Right forelimb (tissue), 1 donor: Measurements from ENCODE around the gene GNPTAB.
"Not testable (repeated sequence)": the region's sequence is repeated elsewhere in the genome, so short reads cannot be mapped to it uniquely, and the experiment has no call there.

Source experiments
- DNase-seq: peaks from one replicate; pipeline ENCODE4 v3.0.0-alpha.2; 2018

Gene GNPTAB

DNA sequence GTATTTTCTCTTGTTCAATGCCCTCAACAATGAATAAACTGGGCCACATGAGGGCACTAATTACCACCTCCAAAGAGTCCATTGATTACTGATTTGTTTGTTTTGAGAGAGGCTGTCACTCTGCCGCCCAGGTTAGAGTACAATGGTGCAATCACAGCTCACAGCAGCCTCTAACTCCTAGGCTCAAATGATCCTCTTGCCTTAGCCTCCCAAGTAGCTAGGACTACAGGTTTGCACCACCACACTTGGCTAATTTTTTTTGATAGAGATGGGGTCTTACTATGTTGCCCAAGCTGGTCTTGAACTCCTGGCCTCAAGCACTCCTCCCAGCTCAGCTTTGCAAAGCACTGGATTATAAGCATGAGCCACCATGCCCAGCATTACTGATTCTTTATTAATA, 63.2 kb downstream of the GNPTAB start:
- no peak for DNase-seq

- no peak for DNase-seq
These were observed 66.5 kb downstream of the GNPTAB start for GRCh38 chr12:101764051-101764792.

GRCh38 chr12:101763246-101763931, 67.4 kb downstream of the GNPTAB start:
- no peak for DNase-seq

DNA sequence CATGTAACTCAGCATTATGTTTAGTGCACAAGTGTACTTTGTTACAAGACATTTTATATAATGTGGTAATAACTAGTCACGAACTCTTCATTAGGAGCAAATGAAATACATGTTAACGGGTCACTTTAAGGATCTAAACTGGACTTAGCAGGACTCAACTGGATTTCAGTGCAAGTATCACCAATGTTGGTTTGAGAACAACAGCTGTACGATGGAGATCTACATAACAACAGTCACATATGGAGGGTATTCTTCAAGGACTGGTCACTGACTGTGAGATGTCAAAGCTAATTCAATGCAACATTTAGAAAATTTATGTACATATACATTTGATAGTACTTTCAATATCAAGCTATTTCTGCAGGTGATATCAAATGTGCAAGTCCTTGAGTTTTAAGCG, 69.0 kb downstream of the GNPTAB start:
- DNase-seq = no peak

- no peak for DNase-seq
These were observed 69.4 kb downstream of the GNPTAB start for GRCh38 chr12:101761350-101761749.

DNA sequence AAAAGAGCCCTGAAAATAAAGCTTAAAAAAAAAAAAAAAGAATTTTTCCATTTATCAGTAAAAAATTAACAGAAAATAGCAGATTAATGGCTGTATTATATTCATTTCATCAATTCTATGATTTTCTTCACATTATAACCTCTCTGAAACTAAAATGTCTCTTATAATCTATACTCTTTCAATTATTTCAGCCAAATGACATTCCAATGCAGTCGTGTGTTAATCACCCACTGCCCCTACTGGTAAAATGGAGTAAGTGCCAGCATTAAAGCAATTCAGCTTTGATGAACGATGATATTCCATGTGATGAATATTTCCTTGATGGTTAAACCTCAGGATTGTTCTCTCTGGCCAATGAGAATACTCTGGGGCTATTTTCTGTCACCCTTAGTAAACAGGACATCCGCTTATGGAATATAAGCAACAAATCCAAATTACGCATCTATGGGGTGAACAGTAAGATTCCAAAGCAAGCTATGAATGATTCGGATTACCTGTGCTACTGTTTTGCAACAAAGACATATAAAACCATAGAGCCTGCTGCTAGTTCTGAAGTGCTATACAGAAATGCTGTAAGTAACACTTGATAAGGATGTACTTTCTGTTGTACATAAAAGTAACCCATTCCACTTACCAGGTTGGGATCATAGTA, 71.2 kb downstream of the GNPTAB start:
- DNase-seq = no peak

DNA sequence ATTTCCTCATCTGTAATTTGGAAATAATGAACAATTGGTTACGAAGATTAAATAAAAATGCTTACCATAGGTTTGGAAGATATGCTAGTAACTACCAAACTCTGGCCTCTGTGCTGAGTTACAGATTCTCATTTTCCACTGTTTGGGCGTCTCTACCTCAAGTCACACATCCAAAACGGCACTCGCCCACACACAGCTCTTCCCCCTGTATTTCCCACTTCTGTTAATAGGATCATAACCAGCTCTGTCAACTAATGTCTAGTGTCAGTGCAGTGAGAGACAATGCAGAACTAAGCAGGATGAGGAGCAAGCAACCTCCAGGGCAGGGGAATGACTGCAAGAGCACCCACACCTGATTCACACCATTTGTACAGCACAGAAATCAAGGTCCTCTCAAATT, 80.6 kb downstream of the GNPTAB start:
- DNase-seq = no peak

GRCh38 chr12:101749657-101750056, 81.1 kb downstream of the GNPTAB start:
- no peak for DNase-seq

DNA sequence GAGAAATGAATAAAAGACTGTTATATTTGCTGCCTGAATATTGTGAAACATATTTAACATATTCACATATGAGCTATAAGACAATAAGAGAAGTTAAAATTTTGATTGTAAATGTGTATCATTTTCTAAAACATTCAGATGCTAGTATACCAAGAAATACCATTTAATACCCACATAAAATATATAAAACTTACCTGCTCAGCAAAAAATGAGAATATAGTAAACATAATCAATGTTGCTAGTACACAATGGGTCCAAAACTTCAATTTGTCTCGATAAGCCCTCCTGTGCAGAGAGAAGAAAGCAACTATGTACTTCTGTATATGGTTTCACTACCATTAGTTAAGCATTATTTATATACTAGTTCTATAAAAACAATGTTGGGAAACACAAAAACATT, 81.9 kb downstream of the GNPTAB start:
- no peak for DNase-seq

GRCh38 chr12:101747697-101748096, 83.1 kb downstream of the GNPTAB start:
- DNase-seq = no peak

DNA sequence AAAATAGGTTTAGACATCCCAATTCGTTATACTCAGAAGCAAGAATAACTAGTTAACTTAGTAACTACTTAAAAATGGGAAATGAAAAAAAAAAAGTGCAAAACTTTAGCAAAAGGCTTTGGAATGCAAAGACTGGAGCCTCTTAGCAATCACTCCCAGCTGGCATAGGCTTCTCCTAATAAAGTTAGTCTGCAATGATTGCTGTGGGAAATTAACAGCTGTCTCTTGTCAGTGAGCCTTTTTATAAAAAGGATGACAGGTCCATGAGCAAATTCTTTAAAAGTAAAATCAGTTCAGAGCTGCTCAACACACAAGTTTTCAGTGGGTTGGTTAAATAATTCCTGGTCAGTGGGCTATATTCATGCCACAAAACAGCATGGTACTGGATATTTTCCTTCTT, 84.1 kb downstream of the GNPTAB start:
- no peak for DNase-seq

DNA sequence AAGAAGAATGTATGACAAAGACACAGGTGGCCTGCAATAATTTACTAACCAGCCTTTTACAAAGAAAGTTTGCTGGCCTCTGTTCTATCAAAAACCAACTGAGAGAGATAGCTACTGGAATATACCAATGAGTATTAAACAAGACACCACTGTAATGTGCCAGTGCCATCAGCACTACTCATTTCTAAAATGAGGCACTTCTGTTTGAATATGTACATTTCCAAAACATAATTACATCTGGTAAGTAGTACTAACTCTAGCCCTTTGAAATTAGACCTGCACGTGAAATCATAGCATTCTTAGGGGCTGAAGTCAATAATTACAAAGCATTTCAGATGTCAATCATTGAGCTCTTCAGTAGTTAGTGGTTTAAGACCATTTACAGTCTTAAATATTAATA, 84.6 kb downstream of the GNPTAB start:
- no peak for DNase-seq

DNA sequence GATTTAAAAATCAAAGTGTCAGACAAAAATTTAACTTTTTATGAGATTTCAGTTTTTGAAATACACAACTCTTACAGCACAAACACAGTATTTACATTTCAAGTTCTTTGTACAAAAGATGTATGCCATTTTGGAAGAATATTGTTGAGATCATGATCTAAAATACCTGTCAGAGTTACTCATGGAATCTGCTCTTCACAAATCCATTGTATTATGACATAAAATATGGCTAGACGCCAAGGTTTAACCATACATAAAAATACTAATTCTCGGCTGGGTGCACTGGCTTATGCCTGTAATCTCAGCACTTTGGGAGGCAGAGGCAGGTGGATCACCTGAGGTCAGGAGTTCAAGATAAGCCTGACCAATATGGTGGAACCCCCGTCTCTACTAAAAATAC, 85.3 kb downstream of the GNPTAB start:
- no peak for DNase-seq

GRCh38 chr12:101743724-101744472, 86.9 kb downstream of the GNPTAB start:
- DNase-seq = no peak

DNA sequence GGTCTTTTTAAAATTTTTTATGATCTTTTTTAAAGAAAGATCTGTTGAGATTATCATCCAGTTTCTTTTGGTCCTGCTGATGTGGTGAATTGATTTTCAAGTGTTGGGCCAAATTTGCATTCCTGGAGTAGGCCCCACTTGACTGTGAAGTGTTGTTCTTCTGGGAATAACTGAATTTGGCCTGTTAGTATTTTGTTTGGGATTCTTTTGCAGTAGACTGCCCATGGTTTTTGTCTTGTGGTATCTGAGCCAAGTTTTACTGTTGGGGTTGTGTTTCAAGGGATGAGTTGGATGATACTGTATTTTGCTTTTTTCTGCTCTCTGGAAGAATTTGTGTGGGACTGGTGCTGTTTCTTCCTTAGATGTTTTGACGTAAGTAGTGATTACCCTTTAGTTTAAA, 87.5 kb downstream of the GNPTAB start:
- no peak for DNase-seq

DNA sequence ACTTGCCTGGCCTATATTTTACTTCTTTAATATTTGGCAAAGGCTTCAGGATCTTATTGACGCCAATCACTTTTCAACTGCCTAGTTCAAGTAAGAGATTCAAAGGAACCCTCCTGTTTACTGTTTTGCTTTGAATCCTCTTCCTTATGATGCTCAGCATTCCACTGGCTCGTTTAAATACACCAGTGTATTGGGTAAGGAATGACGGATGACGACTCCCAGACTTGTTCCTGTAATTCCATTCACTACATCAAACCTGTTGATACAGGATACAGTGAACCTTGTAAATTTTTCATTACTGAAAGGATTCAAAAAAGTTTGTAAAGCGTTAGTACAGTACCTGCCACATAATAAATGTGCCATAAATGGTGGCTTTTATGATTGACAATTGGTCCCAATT, 89.8 kb downstream of the GNPTAB start:
- no peak for DNase-seq

DNA sequence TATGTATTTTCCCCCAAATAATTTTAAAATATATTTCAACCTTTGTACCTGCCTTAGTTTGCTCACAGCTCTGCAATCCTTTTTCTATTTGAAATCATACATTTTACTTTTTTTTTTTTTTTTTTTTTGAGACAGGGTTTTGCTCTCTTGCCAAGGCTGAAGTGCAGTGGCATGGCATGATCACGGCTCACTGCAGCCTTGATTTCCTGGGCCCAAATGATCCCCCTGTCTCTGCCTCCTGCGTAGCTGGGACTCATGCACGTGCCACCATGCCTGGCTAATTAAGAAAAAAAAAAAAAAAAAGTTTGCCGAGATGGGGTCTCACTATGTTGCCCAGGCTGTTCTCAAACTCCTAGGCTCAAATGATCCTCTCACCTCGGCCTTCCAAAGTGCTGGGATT, 90.2 kb downstream of the GNPTAB start:
- no peak for DNase-seq

- no peak for DNase-seq
These were observed 91.7 kb downstream of the GNPTAB start, which contains the start of gene SYCP3 for GRCh38 chr12:101738920-101739665. TSS of gene SYCP3 (minus strand) at chr12:101739462. CDS start at chr12:101737935, 1,527 bp downstream.

GRCh38 chr12:101737476-101737875, 93.3 kb downstream of the GNPTAB start:
- DNase-seq = no peak

DNA sequence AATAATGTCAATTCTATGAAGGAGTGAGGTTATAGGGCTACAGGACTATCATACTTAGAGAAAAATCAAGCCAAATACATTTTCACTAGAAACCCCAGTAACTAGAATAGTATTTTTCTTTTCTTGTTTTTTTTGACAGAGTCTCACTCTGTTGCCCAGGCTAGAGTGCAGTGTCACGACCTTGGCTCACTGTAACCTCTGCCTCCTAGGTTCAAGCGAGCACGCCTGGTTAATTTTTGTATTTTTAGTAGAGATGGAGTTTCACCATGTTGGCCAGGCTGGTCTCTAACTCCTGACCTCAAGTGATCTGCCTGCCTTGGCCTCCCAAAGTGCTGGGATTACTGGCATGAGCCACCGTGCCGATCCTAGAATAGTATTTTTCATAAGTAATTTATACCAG, 96.3 kb downstream of the GNPTAB start:
- not testable (repeated sequence) for DNase-seq

DNA sequence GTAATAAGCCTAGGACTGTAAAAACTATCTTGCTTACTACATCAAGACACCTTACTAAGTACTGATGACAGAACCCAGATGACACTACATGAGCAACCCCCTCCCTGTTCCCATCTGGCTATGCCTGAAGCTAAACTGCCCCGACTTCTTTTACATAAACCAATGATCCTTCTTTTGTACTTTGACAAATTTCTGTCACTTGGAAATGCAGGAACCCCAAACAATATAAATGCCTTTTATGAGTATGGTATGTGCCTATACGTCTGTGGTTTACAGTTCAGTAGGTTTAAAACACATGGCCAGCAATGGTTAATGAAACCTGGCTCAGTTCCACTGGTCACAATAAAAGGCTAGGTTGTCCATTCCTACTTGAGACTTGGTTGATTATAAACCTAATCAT, 97.6 kb downstream of the GNPTAB start:
- no peak for DNase-seq

- no peak for DNase-seq
These were observed 98.4 kb downstream of the GNPTAB start for GRCh38 chr12:101732318-101732717.

GRCh38 chr12:101729842-101730241, 100.9 kb downstream of the GNPTAB start:
- no peak for DNase-seq
